ENCODE data around the gene TMEM33.
"Not testable (repeated sequence)": the region's sequence is repeated elsewhere in the genome, so short reads cannot be mapped to it uniquely, and the experiment has no call there.

TMEM33 gene, protein sequence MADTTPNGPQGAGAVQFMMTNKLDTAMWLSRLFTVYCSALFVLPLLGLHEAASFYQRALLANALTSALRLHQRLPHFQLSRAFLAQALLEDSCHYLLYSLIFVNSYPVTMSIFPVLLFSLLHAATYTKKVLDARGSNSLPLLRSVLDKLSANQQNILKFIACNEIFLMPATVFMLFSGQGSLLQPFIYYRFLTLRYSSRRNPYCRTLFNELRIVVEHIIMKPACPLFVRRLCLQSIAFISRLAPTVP

DNA sequence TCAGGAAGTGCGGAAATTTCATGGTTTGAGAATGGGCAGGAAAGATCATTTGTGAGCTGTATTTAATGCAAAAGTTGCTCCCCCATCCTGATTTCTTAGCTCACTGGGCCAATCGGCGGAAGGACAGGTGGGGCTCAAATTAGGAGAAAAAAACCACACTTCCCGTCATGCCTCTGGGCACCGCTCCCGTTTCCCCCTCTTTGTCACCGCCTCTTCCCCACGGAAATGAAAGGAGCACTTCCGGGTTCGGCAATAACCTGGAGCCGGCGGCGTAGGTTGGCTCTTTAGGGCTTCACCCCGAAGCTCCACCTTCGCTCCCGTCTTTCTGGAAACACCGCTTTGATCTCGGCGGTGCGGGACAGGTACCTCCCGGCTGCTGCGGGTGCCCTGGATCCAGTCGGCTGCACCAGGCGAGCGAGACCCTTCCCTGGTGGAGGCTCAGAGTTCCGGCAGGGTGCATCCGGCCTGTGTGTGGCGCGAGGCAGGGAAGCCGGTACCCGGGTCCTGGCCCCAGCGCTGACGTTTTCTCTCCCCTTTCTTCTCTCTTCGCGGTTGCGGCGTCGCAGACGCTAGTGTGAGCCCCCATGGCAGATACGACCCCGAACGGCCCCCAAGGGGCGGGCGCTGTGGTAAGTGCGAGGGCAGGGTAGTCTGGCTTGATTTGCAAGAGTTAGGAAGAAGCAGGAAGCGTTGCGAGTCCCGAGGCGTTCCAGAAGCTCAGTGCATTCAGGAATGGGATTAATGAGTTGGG lies at the start of gene TMEM33:
Gene TMEM33 (plus strand): TSS at position 529 of the 751 bp plus-strand sequence. CDS start 56 bp downstream, at position 585.
- Mint-ChIP-seq H3K4me3 (peak within 1 kb of the TSS; percentile 94), H3K27ac (peak within 1 kb of the TSS; percentile 79), H3K4me1 (peaks cover 29% of the 10 kb centered on the region), H3K36me3 (peaks cover 12% of the 10 kb centered on the region), H3K9me3 (peaks cover 2% of the 10 kb centered on the region), H3K27me3 (no peaks in the 10 kb centered on the region)
- ATAC-seq, result peak; percentile 95

DNA sequence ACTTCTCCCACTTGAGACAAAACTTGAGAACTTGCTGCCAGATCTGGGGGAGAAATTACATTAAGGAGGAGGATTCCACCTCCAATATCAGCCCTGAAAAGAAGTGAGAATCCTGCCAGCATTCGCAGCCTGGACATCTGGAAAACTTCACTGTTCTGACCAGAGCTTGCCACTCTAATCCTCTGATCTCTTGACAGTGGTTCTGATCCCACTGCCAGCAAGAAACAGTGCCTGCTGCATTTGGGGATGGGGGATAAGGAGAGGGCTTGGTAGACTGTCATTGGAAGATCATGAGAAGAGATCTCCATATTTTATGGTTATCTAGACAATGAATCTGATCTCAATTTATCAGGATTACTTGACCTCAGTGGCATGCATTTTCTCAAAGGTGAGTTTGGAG lies 49.8 kb upstream of the TMEM33 start:
- Mint-ChIP-seq H3K36me3 (no peaks in the 10 kb centered on the region), H3K4me3 (no peak overlapping the region), H3K4me1 (peaks cover 15% of the 10 kb centered on the region), H3K27ac (no peak overlapping the region), H3K9me3 (no peaks in the 10 kb centered on the region), H3K27me3 (peaks cover 49% of the 10 kb centered on the region)
- no peak for ATAC-seq

- no peaks in the 10 kb centered on the region for H3K9me3 Mint-ChIP-seq
- no peaks in the 10 kb centered on the region for H3K4me1 Mint-ChIP-seq
- H3K4me3 Mint-ChIP-seq, result no peak overlapping the region
- no peak overlapping the region for H3K27ac Mint-ChIP-seq
- ATAC-seq, result no peak
- H3K27me3 Mint-ChIP-seq, result peaks cover 31% of the 10 kb centered on the region
- H3K36me3 Mint-ChIP-seq, result no peaks in the 10 kb centered on the region
These were observed 48.0 kb upstream of the TMEM33 start for GRCh38 chr4:41887277-41887676.

DNA sequence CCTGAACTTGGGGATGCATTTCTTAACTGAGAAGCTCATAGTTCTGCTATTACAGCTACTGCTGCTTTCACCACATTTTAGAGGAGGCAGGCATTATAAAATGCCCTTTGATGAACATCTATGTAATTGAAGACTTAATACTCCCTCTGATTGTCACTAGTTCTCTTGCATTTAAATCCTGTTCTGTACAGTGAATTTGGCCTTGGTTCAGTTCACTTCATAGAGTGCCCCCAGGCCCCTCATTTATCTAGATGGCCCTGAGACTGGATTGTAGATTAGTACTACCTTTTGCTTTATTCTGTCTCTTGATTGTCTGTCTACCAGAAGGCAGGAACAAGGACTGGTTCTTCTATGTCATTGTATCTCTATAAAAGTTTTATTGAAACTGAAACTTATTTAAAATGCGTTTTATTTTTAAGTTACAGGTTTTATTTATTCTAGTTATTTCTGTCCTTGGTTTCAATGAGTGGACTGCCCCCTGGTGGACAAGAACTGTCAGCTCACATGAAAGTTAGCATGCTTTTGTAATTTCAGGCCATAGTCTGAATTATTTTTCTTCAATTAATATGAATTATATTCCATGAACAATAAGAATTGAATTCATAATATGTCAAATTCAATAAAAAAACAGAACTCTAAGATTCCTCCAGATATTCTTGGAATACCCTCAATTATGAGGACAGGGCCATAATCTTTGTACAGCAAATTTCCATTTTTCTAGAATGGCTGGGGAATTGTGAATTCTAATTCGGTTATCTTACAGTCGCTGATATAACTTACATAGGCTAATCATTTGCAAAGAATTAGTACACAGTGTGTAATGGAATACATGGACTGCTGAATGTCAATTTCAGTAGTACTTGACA lies 47.2 kb upstream of the TMEM33 start:
- H3K36me3 Mint-ChIP-seq, result no peaks in the 10 kb centered on the region
- ATAC-seq, result no peak
- no peaks in the 10 kb centered on the region for H3K9me3 Mint-ChIP-seq
- H3K27ac Mint-ChIP-seq, result no peak overlapping the region
- peaks cover 30% of the 10 kb centered on the region for H3K27me3 Mint-ChIP-seq
- H3K4me3 Mint-ChIP-seq, result no peak overlapping the region
- no peaks in the 10 kb centered on the region for H3K4me1 Mint-ChIP-seq

DNA sequence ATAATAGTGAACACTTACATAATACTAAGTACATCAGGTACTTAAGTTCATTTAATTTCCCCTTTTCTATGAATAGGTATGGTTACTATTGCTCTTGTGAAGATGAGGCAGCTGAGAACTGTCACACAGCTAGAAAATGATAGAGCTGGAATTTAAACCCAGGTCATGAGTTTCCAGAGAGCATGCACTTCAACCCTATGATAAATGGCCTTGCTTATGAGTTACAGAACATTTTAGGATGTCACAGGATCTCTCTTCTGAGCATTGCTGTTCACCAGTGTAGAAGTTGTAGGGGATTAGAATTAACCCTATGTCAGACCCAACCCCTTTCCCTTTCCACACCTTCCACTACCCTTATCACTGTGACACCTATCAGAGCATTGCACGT lies 46.5 kb upstream of the TMEM33 start:
- H3K27me3 Mint-ChIP-seq, result peaks cover 30% of the 10 kb centered on the region
- H3K36me3 Mint-ChIP-seq, result no peaks in the 10 kb centered on the region

DNA sequence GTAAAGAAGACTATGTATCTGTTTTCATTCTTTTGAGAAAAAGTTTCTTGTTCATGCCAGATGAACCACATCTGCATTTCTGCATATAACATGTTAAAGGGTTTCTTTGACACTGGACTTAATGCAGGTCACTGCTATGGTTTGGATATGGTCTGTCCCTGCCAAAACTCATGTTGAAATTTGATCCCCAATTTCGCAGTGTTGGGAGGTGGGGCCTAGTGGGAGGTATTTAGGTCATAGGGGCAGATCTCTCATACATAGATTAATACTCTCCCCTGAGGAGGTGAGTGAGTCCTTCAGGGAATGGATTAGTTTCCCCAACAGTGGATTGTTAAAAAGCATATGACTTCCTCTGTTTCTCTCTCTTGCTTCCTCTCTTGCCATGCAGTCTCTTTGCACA lies 45.9 kb upstream of the TMEM33 start:
- H3K27me3 Mint-ChIP-seq, result peaks cover 30% of the 10 kb centered on the region
- H3K27ac Mint-ChIP-seq, result no peak overlapping the region
- H3K9me3 Mint-ChIP-seq, result no peaks in the 10 kb centered on the region
- no peak for ATAC-seq
- no peak overlapping the region for H3K4me3 Mint-ChIP-seq
- H3K36me3 Mint-ChIP-seq, result no peaks in the 10 kb centered on the region
- H3K4me1 Mint-ChIP-seq, result no peaks in the 10 kb centered on the region

More for the DNA sequence above, 46.5 kb upstream of the TMEM33 start:
- Mint-ChIP-seq H3K9me3 (no peaks in the 10 kb centered on the region), H3K4me1 (no peaks in the 10 kb centered on the region), H3K4me3 (no peak overlapping the region), H3K27ac (no peak overlapping the region)
- ATAC-seq, result no peak

GRCh38 chr4:41890085-41890484 lies 45.1 kb upstream of the TMEM33 start:
- Mint-ChIP-seq H3K36me3 (no peaks in the 10 kb centered on the region), H3K9me3 (no peaks in the 10 kb centered on the region), H3K4me3 (no peak overlapping the region), H3K27ac (no peak overlapping the region), H3K4me1 (no peaks in the 10 kb centered on the region), H3K27me3 (peaks cover 22% of the 10 kb centered on the region)
- ATAC-seq, result no peak

DNA sequence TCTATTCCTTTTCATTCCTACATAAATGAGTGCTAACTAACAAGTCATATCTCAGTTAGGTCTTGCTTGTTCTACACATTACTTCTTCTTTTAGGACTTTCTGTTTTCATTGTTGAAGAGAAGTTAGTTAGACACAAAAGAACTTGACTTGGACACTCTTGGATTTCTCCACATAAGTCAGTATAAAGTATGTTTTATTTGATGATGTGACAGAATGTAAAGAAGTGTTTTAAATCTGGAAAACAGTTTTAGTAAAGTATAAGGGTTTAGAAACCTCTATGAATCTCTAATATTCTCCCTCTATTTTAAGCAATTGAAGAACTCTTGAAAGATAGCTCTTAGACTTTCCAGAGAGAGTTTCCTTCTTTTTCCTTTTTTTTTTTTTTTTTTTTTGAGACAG lies 38.6 kb upstream of the TMEM33 start:
- Mint-ChIP-seq H3K4me3 (no peak overlapping the region), H3K27ac (no peak overlapping the region), H3K4me1 (no peaks in the 10 kb centered on the region), H3K36me3 (no peaks in the 10 kb centered on the region), H3K9me3 (peaks cover 11% of the 10 kb centered on the region), H3K27me3 (no peaks in the 10 kb centered on the region)
- ATAC-seq, result no peak

GRCh38 chr4:41897698-41898097 lies 37.5 kb upstream of the TMEM33 start:
- H3K27me3 Mint-ChIP-seq, result no peaks in the 10 kb centered on the region

GRCh38 chr4:41909136-41909535 lies 26.1 kb upstream of the TMEM33 start:
- not testable (repeated sequence) for H3K4me1 Mint-ChIP-seq, H3K4me3 Mint-ChIP-seq, ATAC-seq, H3K36me3 Mint-ChIP-seq, H3K9me3 Mint-ChIP-seq, H3K27ac Mint-ChIP-seq
- H3K27me3 Mint-ChIP-seq, result peaks cover 15% of the 10 kb centered on the region

More at GRCh38 chr4:41897698-41898097, 37.5 kb upstream of the TMEM33 start:
- Mint-ChIP-seq H3K9me3 (peaks cover 12% of the 10 kb centered on the region), H3K36me3 (no peaks in the 10 kb centered on the region), H3K4me3 (no peak overlapping the region), H3K4me1 (no peaks in the 10 kb centered on the region), H3K27ac (no peak overlapping the region)
- ATAC-seq, result no peak

DNA sequence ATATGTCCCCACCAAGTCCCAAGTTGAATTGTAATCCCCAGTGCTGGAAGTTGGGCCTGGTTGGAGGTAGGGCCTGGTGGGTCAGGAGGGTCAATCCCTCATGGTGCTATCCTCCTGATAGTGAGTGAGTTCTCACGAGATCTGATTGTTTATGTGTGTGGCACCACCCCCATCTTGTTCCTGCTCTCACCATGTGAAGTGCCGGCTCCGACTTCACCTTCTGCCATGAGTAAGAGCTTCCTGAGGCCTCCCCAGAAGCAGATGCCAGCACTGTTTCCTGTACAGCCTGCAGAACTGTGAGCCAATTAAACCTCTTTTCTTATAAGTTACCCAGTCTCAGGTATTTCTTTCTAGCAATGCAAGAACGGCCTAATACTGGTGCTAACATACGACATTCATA lies 22.7 kb upstream of the TMEM33 start:
- no peaks in the 10 kb centered on the region for H3K36me3 Mint-ChIP-seq
- H3K9me3 Mint-ChIP-seq, result no peaks in the 10 kb centered on the region
- no peak overlapping the region for H3K4me3 Mint-ChIP-seq
- no peaks in the 10 kb centered on the region for H3K27me3 Mint-ChIP-seq
- ATAC-seq, result no peak
- H3K4me1 Mint-ChIP-seq, result no peaks in the 10 kb centered on the region
- H3K27ac Mint-ChIP-seq, result no peak overlapping the region

- no peak overlapping the region for H3K27ac Mint-ChIP-seq
- no peaks in the 10 kb centered on the region for H3K36me3 Mint-ChIP-seq
- H3K4me3 Mint-ChIP-seq, result no peak overlapping the region
- H3K27me3 Mint-ChIP-seq, result no peaks in the 10 kb centered on the region
- no peaks in the 10 kb centered on the region for H3K9me3 Mint-ChIP-seq
- H3K4me1 Mint-ChIP-seq, result no peaks in the 10 kb centered on the region
- ATAC-seq, result no peak
These were observed 21.7 kb upstream of the TMEM33 start for GRCh38 chr4:41913509-41913908.

- ATAC-seq, result no peak
- Mint-ChIP-seq H3K4me3 (no peak overlapping the region), H3K4me1 (no peaks in the 10 kb centered on the region), H3K36me3 (no peaks in the 10 kb centered on the region), H3K9me3 (peaks cover 14% of the 10 kb centered on the region), H3K27me3 (peaks cover 15% of the 10 kb centered on the region), H3K27ac (no peak overlapping the region)
These were observed 17.0 kb upstream of the TMEM33 start for GRCh38 chr4:41918278-41918677.

DNA sequence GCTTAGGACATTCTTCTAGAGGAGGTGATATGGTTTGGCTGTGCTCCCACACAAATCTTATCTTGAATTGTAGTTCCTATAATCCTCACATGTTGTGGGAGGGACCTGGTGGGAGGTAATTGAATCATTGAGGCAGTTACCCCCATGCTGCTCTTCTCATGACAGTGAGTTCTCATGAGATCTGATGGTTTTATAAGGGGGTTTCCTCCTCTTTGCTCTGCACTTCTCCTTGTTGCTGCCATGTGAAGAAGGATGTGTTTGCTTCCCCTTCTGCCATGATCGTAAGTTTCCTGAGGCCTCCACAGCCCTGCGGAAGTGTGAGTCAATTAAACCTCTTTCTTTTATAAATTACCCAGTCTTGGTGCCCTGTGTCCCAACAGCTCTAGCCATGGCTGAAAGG lies 14.8 kb upstream of the TMEM33 start:
- peaks cover 26% of the 10 kb centered on the region for H3K27me3 Mint-ChIP-seq
- peaks cover 14% of the 10 kb centered on the region for H3K9me3 Mint-ChIP-seq
- H3K4me1 Mint-ChIP-seq, H3K4me3 Mint-ChIP-seq, ATAC-seq, H3K36me3 Mint-ChIP-seq, H3K27ac Mint-ChIP-seq: not testable (repeated sequence)

DNA sequence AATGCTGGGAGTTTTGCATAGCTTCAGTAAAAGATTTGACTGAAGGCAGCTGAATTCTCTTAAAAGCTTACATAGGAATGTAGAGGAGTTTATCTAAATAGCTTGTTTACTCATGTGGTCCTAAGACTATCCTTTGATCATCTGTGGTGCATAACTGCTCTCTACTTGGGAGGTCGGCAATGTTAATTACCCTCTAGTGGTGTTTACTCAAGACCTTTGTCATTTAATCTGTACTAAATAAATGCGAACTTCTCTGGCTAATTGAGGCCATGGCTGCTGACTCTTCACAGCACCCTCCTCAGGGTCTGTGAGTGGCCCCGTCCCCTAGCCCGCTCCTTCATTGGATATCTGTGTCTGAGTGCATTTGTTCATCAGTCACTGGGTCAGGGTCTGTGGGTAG lies 13.8 kb upstream of the TMEM33 start:
- no peak overlapping the region for H3K4me3 Mint-ChIP-seq
- H3K9me3 Mint-ChIP-seq, result peaks cover 14% of the 10 kb centered on the region
- no peak for ATAC-seq
- no peaks in the 10 kb centered on the region for H3K4me1 Mint-ChIP-seq
- H3K27me3 Mint-ChIP-seq, result peaks cover 26% of the 10 kb centered on the region
- H3K36me3 Mint-ChIP-seq, result no peaks in the 10 kb centered on the region
- no peak overlapping the region for H3K27ac Mint-ChIP-seq

Measured in stimulated activated memory B cell treated with anti-CD40 and anti-IgM and Interleukin-4, amounts not matched to agents 10 μg/mL and 1 μg/mL and 100 μg/mL, for 72 hours (primary cell).